Measurements from ENCODE around the gene COX19. TPM values are rescaled to one million over a fixed set of nuclear protein-coding genes. Genes with fewer than 3 reads are reported as not detected.
A peak's percentile ranks its signal among the peaks of the same experiment; 100 is the strongest.

Gene COX19
- total RNA-seq, 1 donor from 2014 or later: 10.8 TPM

DNA sequence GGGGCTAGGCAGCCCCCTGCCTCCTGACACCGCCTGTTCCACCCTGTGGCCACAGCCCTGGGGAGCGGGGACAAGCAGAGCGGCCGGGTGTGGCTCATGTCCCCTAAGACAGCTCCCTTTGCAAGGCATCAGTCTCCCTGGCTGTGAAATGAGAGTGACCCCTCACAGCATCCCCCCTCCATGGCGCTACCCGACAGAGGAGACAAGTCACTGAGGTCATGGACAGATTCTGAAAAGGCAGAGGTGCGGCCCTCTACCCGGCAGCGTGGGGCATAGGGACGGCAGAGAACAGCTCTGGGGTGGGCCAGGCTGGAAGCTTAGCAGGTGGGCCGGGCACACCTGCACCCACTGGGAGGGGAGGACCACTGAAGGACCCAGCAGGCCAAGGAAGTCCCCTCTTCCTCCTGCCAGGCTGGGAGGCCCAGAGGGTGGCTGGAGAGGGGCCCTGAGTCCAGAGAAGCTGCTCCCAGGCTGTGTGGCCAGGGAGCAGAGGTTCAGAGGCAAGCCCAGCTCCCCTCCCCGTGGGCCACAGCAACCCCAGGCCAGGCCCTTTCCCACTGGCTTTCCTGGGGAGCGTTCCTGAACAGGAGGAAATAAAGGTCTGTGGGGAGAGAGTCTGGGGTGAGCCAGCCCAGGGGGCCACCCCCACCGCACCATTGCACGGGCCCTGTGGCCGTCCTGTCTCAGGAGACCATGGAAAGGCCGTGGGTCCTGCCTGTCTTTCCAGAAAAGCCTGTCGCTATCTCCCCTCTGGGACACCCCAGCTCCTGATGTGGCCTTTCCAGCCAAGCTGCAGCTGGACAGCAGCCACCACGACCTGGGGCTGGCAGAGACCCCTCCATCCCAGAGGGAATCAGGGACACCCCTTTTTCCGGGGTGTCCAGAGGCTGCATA is 22.6 kb downstream of the COX19 start:
- Histone ChIP-seq H3K36me3 (no peaks in the 10 kb centered on the region), H3K27ac (no peak overlapping the region), H3K9me3 (no peaks in the 10 kb centered on the region), H3K4me3 (peak overlapping the region in 1 of 2 donors; percentile 38), H3K4me1 (peaks cover 11% of the 10 kb centered on the region), H3K27me3 (no peaks in the 10 kb centered on the region)
- no peak for DNase-seq (ENCODE audit: extremely low spot score in 2 of 2)
- no peak for TF ChIP-seq POLR2A (IDR thresholded peaks at IDR 0.05)
- no peak for TF ChIP-seq CTCF (IDR thresholded peaks at IDR 0.05)
- TF ChIP-seq POLR2AphosphoS5 (IDR thresholded peaks at IDR 0.05; ENCODE audit: insufficient read depth in 1 of 2, low read depth in 1 of 2): no peak
- intact Hi-C loops (cut with DNase I): no loop called here

GRCh38 chr7:951881-952547 is 23.3 kb downstream of the COX19 start:
- no peaks in the 10 kb centered on the region for H3K27me3 ChIP-seq
- TF ChIP-seq POLR2A (IDR thresholded peaks at IDR 0.05) (no peak), CTCF (IDR thresholded peaks at IDR 0.05) (no peak), POLR2AphosphoS5 (IDR thresholded peaks at IDR 0.05; ENCODE audit: insufficient read depth in 1 of 2, low read depth in 1 of 2) (no peak)
- no peak overlapping the region for H3K27ac ChIP-seq
- H3K9me3 ChIP-seq: no peaks in the 10 kb centered on the region
- no peaks in the 10 kb centered on the region for H3K36me3 ChIP-seq
- DNase-seq (ENCODE audit: extremely low spot score in 2 of 2): no peak
- peaks cover 11% of the 10 kb centered on the region for H3K4me1 ChIP-seq
- no peak overlapping the region for H3K4me3 ChIP-seq
- intact Hi-C loops (cut with DNase I): no loop called here

- H3K4me3 ChIP-seq: no peak overlapping the region
- peaks cover 20% of the 10 kb centered on the region for H3K4me1 ChIP-seq
- no peaks in the 10 kb centered on the region for H3K9me3 ChIP-seq
- intact Hi-C loops (cut with DNase I): no loop called here
- no peak overlapping the region for H3K27ac ChIP-seq
- no peak for DNase-seq (ENCODE audit: extremely low spot score in 2 of 2)
- H3K36me3 ChIP-seq: no peaks in the 10 kb centered on the region
- TF ChIP-seq CTCF (IDR thresholded peaks at IDR 0.05) (no peak), POLR2A (IDR thresholded peaks at IDR 0.05) (no peak), POLR2AphosphoS5 (IDR thresholded peaks at IDR 0.05; ENCODE audit: insufficient read depth in 1 of 2, low read depth in 1 of 2) (no peak)
- H3K27me3 ChIP-seq: no peaks in the 10 kb centered on the region
Measured at GRCh38 chr7:949021-949934, 26.1 kb downstream of the COX19 start.

GRCh38 chr7:947391-948210 is 27.7 kb downstream of the COX19 start:
- Histone ChIP-seq H3K36me3 (no peaks in the 10 kb centered on the region), H3K9me3 (no peaks in the 10 kb centered on the region), H3K4me3 (no peak overlapping the region), H3K4me1 (peaks cover 8% of the 10 kb centered on the region), H3K27ac (no peak overlapping the region), H3K27me3 (no peaks in the 10 kb centered on the region)
- TF ChIP-seq POLR2A (IDR thresholded peaks at IDR 0.05) (no peak), POLR2AphosphoS5 (IDR thresholded peaks at IDR 0.05; ENCODE audit: insufficient read depth in 1 of 2, low read depth in 1 of 2) (no peak), CTCF (IDR thresholded peaks at IDR 0.05) (no peak)
- intact Hi-C loops (cut with DNase I): no loop called here
- DNase-seq (ENCODE audit: extremely low spot score in 2 of 2): no peak
